Right atrium auricular region (tissue), 2 donors: ENCODE results near the gene ZNF506. TPM values are rescaled to one million over a fixed set of nuclear protein-coding genes. Genes with fewer than 3 reads are reported as not detected.
"Not testable (repeated sequence)": the region's sequence is repeated elsewhere in the genome, so short reads cannot be mapped to it uniquely, and the experiment has no call there.

ENCODE experiments used
- DNase-seq: peaks from one replicate; pipeline ENCODE4 v3.0.0-alpha.2; 2019; ENCODE audit warnings: low spot score
- H3K27ac ChIP-seq, 2 donors: fragments of 200-600 bp; sonication (generic); 1 replicate in 1 of 2; 2 replicates in 1 of 2; pipeline ENCODE4 v1.5.1; 2016 to 2019
- H3K27me3 ChIP-seq, 2 donors: fragments of 200-600 bp; sonication (generic); one replicate each; pipeline versions ENCODE4 v1.5.1 to v1.6.0; 2017 to 2019
- H3K36me3 ChIP-seq: fragments of 200-600 bp; sonication (generic); one replicate; pipeline ENCODE4 v1.5.1; 2016
- H3K4me1 ChIP-seq, 2 donors: fragments of 200-600 bp; sonication (generic); one replicate each; pipeline versions ENCODE4 v1.5.1 to v1.6.0; 2017 to 2019
- H3K4me3 ChIP-seq, 2 donors: fragments of 200-600 bp; sonication (generic); 1 replicate in 1 of 2; 2 replicates in 1 of 2; pipeline ENCODE4 v1.5.1; 2017 to 2019; ENCODE audit warnings: mild to moderate bottlenecking in 1 of 2, moderate library complexity in 1 of 2
- H3K9me3 ChIP-seq, 2 donors: fragments of 200-600 bp; sonication (generic); one replicate each; pipeline ENCODE4 v1.5.1; 2019
- total RNA-seq, 2 donors: library from RNA; depleted of rRNA; stranded (reverse); fragments of >200 nt; gene quantifications; one replicate each; pipeline ENCODE4 v1.1.0, GENCODE V29; 2016
- TF ChIP-seq, protein P1 (sequence below), 2 donors: fragments of 200-600 bp; sonication (generic); IDR thresholded peaks; one replicate each; pipeline ENCODE4 v1.5.1; 2019; ENCODE audit warnings: antibody characterized with exemption in 2 of 2

Gene ZNF506
- 10 to 100 TPM; 14.2 to 18.2 TPM for total RNA-seq

DNA sequence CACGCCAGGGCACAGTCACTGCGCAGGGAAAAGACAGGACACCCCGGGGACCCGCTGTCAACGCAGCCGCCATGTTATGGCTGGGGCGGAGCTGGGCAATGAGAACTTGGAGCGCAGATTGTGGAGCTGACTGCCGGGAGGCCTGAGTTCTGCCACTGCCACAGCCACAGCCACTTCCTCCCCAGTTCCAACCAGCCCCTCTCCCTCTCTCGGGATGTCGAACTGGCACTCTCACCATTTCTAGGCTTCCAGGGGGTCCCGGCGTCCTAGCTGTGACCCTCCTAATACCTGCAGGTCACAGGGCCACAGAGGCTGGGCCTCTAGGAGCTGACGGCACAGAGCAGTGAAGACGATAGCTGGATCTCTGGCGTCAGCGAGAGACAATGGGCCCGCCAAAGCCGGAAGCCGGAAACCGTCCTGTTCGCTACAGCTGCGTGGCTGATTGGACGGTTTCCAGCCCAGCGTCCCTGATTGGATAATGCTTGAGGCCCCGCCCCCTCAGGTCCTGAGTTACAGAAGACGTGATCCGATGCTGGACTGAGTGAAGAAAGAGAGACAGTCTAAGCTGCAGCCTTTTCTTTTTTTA is at the start of gene ZNF506:
Gene ZNF506, minus strand, starts transcription at position 385 of the 586 bp plus-strand sequence. Its CDS starts 147 bp downstream, at position 238.
- Histone ChIP-seq H3K4me1 (peaks cover 0 to 13% of the 10 kb centered on the region in 2 donors), H3K27me3 (no peaks in the 10 kb centered on the region), H3K36me3 (no peaks in the 10 kb centered on the region), H3K9me3 (peaks cover 0 to 9% of the 10 kb centered on the region in 2 donors), H3K4me3 (peak within 1 kb of the TSS; percentile 76 to 83), H3K27ac (peak within 1 kb of the TSS; percentile 88 to 97)
- TF ChIP-seq, protein P1, sequence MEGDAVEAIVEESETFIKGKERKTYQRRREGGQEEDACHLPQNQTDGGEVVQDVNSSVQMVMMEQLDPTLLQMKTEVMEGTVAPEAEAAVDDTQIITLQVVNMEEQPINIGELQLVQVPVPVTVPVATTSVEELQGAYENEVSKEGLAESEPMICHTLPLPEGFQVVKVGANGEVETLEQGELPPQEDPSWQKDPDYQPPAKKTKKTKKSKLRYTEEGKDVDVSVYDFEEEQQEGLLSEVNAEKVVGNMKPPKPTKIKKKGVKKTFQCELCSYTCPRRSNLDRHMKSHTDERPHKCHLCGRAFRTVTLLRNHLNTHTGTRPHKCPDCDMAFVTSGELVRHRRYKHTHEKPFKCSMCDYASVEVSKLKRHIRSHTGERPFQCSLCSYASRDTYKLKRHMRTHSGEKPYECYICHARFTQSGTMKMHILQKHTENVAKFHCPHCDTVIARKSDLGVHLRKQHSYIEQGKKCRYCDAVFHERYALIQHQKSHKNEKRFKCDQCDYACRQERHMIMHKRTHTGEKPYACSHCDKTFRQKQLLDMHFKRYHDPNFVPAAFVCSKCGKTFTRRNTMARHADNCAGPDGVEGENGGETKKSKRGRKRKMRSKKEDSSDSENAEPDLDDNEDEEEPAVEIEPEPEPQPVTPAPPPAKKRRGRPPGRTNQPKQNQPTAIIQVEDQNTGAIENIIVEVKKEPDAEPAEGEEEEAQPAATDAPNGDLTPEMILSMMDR (IDR thresholded peaks at IDR 0.05): no peak
- peak; percentile 100 for DNase-seq

GRCh38 chr19:19870086-19870485 is 48.5 kb upstream of the ZNF506 start:
- DNase-seq, H3K27me3 ChIP-seq, H3K4me3 ChIP-seq, H3K36me3 ChIP-seq, H3K9me3 ChIP-seq, H3K27ac ChIP-seq: not testable (repeated sequence)
- H3K4me1 ChIP-seq: peaks cover 0 to 30% of the 10 kb centered on the region in 2 donors

GRCh38 chr19:19866611-19867248 is 45.2 kb upstream of the ZNF506 start:
- TF ChIP-seq, protein P1 (IDR thresholded peaks at IDR 0.05): no peak
- Histone ChIP-seq H3K9me3 (no peaks in the 10 kb centered on the region), H3K4me1 (peaks cover 0 to 30% of the 10 kb centered on the region in 2 donors), H3K27ac (peak overlapping the region; percentile 92 to 93), H3K4me3 (peak overlapping the region; percentile 78 to 82), H3K27me3 (no peaks in the 10 kb centered on the region), H3K36me3 (no peaks in the 10 kb centered on the region)
- no peak for DNase-seq

DNA sequence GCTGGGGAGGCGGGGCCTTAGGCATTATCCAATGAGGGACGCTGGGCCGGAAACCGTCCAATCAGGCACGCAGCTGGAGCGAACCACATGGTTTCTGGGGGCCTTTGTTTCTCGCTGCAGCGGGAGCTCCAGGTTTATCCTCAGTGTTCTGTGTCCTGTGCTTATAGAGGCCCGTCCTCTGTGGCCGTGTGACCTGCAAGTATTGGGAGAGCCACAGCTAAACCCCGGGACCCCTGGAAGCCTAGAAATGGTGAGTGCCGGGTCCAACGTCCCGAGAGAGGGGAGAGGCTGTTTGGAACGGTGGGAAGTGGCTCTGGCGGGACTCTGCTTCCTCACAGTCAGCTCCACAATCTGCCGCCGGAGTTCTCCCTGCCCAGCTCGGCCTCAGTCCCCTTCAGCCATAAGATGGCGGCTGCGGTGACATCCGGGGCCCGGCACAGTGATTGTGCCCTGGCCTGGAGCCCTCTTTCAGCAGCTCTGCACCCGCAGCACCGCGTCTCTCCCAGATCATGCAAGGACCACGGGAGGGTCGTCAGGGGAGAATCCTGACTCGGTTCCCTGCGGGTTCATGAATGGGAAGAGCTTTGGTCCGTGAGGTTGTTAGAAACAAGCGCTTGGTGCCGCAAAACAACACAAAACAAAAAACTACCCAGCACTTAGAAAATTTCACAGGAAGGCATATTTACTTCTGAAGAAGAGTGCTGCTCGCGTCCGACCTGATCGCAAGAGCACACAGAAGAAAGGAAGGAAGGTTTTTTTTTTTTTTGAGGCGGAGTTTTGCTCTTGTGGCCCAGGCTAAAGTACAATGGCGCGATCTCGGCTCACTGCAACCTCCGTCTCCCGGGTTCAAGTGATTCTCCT is 44.4 kb upstream of the ZNF506 start, which contains the start of gene ZNF253:
Gene ZNF253, plus strand, starts transcription at position 133 of the 861 bp plus-strand sequence. Its CDS starts 115 bp downstream, at position 248.
- peak within 1 kb of the TSS; percentile 78 to 82 for H3K4me3 ChIP-seq
- TF ChIP-seq, protein P1 (IDR thresholded peaks at IDR 0.05): no peak
- H3K9me3 ChIP-seq: no peaks in the 10 kb centered on the region
- peak; percentile 99 for DNase-seq
- peaks cover 0 to 24% of the 10 kb centered on the region in 2 donors for H3K4me1 ChIP-seq
- no peaks in the 10 kb centered on the region for H3K27me3 ChIP-seq
- no peaks in the 10 kb centered on the region for H3K36me3 ChIP-seq
- peak within 1 kb of the TSS; percentile 92 to 93 for H3K27ac ChIP-seq

GRCh38 chr19:19860756-19861390 is 39.3 kb upstream of the ZNF506 start:
- Histone ChIP-seq H3K4me3 (peak overlapping the region in 1 of 2 donors; percentile 31), H3K27ac (no peak overlapping the region), H3K4me1 (no peaks in the 10 kb centered on the region), H3K9me3 (no peaks in the 10 kb centered on the region), H3K36me3 (no peaks in the 10 kb centered on the region), H3K27me3 (no peaks in the 10 kb centered on the region)
- DNase-seq: no peak
- TF ChIP-seq, protein P1 (IDR thresholded peaks at IDR 0.05): no peak
